Stomach smooth muscle (tissue), 2 donors: ENCODE measurements around the gene DLG1.

Experiments
- H3K27ac ChIP-seq: one replicate; pipeline ENCODE4 v1.7.0; 2013; ENCODE audit warnings: mild to moderate bottlenecking, low read length, inconsistent platforms
- H3K27me3 ChIP-seq, 2 donors: one replicate each; pipeline ENCODE4 v1.7.0; 2013; ENCODE audit warnings: low read length in 2 of 2; ENCODE audit not compliant: insufficient read depth in 2 of 2, control insufficient read depth in 1 of 2
- H3K36me3 ChIP-seq, 2 donors: one replicate each; pipeline ENCODE4 v1.7.0; 2013; ENCODE audit warnings: low read length in 2 of 2; ENCODE audit not compliant: control insufficient read depth in 2 of 2, insufficient read depth in 2 of 2
- H3K4me1 ChIP-seq: one replicate; pipeline ENCODE4 v1.7.0; 2013; ENCODE audit warnings: low read length; ENCODE audit not compliant: control insufficient read depth, insufficient read depth
- H3K4me3 ChIP-seq, 2 donors: one replicate each; pipeline ENCODE4 v1.7.0; 2013; ENCODE audit warnings: low read length in 2 of 2
- H3K9ac ChIP-seq, 2 donors: one replicate each; pipeline ENCODE4 v1.7.0; 2013; ENCODE audit warnings: low read length in 2 of 2, mild to moderate bottlenecking in 1 of 2
- H3K9me3 ChIP-seq, 2 donors: one replicate each; pipeline ENCODE4 v1.7.0; 2013; ENCODE audit warnings: low read length in 2 of 2; ENCODE audit not compliant: control insufficient read depth in 2 of 2
- donor health status: healthy.
- donor health status: Pancreatic carcinoma.

DLG1 gene

GRCh38 chr3:197262709-197263108, 35.7 kb downstream of the DLG1 start:
- H3K27ac ChIP-seq = no peak overlapping the region
- no peak overlapping the region for H3K4me3 ChIP-seq
- H3K9ac ChIP-seq = no peak overlapping the region
- H3K4me1 ChIP-seq = no peaks in the 10 kb centered on the region
- no peaks in the 10 kb centered on the region for H3K36me3 ChIP-seq
- no peaks in the 10 kb centered on the region for H3K9me3 ChIP-seq
- H3K27me3 ChIP-seq = no peaks in the 10 kb centered on the region

- Histone ChIP-seq H3K9ac (no peak overlapping the region), H3K27ac (no peak overlapping the region), H3K4me1 (no peaks in the 10 kb centered on the region), H3K27me3 (no peaks in the 10 kb centered on the region), H3K9me3 (no peaks in the 10 kb centered on the region), H3K4me3 (no peak overlapping the region), H3K36me3 (no peaks in the 10 kb centered on the region)
Measured at GRCh38 chr3:197261164-197261509, 37.3 kb downstream of the DLG1 start.

GRCh38 chr3:197260491-197261163, 37.8 kb downstream of the DLG1 start:
- no peaks in the 10 kb centered on the region for H3K36me3 ChIP-seq
- no peak overlapping the region for H3K4me3 ChIP-seq
- H3K27me3 ChIP-seq = no peaks in the 10 kb centered on the region
- H3K27ac ChIP-seq = no peak overlapping the region
- H3K4me1 ChIP-seq = no peaks in the 10 kb centered on the region
- H3K9me3 ChIP-seq = no peaks in the 10 kb centered on the region
- H3K9ac ChIP-seq = no peak overlapping the region

DNA sequence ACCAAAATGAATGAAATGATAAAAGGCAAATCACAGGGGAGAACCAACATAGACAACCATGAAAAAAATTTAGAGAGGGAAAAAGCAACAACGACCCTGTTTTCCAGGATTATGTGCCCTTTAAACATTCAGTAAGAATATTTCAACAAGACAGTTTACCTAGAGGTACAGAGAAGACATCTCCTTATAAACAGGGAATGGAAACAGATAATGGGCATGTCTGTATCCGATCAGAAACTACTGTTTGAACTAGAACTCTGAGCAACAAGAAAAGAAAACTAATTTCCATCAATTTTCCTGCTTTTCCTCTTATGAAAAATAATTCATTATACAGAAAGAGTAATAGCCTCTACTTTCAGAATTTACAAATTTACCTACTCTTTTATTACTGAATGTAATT, 39.3 kb downstream of the DLG1 start:
- no peak overlapping the region for H3K9ac ChIP-seq
- H3K27me3 ChIP-seq = no peaks in the 10 kb centered on the region
- no peak overlapping the region for H3K27ac ChIP-seq
- no peaks in the 10 kb centered on the region for H3K36me3 ChIP-seq
- H3K4me1 ChIP-seq = no peaks in the 10 kb centered on the region
- no peak overlapping the region for H3K4me3 ChIP-seq
- no peaks in the 10 kb centered on the region for H3K9me3 ChIP-seq

- Histone ChIP-seq H3K4me3 (no peak overlapping the region), H3K36me3 (no peaks in the 10 kb centered on the region), H3K9me3 (no peaks in the 10 kb centered on the region), H3K4me1 (no peaks in the 10 kb centered on the region), H3K27me3 (no peaks in the 10 kb centered on the region), H3K9ac (no peak overlapping the region), H3K27ac (no peak overlapping the region)
Measured at GRCh38 chr3:197258168-197258755, 40.1 kb downstream of the DLG1 start.

DNA sequence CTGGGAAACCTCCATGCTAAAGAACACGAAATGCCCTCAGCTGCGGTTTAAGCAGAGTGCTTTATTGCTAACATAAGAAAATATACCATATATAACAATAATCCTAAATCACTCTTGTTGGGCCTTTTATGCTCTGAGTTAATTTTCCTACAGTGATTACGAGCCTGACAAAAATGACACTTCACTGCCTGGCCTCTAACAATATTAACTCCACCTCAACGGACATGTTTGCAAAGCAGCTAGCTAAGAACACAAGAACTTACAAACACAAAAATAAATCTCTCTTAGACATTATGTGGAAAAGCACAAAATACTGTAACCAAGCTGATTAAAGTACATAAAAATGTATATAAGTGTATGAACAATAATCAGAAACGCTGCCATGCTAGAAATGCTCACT, 40.7 kb downstream of the DLG1 start:
- Histone ChIP-seq H3K9me3 (no peaks in the 10 kb centered on the region), H3K9ac (no peak overlapping the region), H3K27me3 (no peaks in the 10 kb centered on the region), H3K4me1 (no peaks in the 10 kb centered on the region), H3K36me3 (no peaks in the 10 kb centered on the region), H3K27ac (no peak overlapping the region), H3K4me3 (no peak overlapping the region)

GRCh38 chr3:197256836-197257444, 41.5 kb downstream of the DLG1 start:
- Histone ChIP-seq H3K9me3 (no peaks in the 10 kb centered on the region), H3K27ac (no peak overlapping the region), H3K4me1 (no peaks in the 10 kb centered on the region), H3K9ac (no peak overlapping the region), H3K36me3 (no peaks in the 10 kb centered on the region), H3K27me3 (no peaks in the 10 kb centered on the region), H3K4me3 (no peak overlapping the region)

DNA sequence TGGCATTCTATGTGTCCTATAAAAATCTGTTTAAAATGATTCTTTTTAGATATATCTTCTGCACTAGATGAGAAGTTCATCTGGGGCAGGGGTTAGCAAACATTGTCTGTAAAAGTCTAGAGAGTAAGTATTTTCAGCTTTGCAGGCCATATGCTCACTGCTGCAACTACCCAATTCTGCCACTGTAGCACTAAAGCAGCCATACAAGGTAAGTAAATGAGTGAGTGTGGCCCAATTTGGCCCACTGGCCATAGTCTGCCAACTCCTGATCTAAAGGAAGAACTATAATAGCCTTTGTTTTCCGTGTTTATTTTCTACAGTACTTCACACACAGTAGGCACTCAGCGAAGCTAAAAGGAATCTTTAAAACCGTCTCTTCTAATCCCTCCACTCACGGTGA, 42.3 kb downstream of the DLG1 start:
- Histone ChIP-seq H3K9ac (no peak overlapping the region), H3K4me1 (no peaks in the 10 kb centered on the region), H3K9me3 (no peaks in the 10 kb centered on the region), H3K4me3 (no peak overlapping the region), H3K27ac (no peak overlapping the region), H3K36me3 (no peaks in the 10 kb centered on the region), H3K27me3 (no peaks in the 10 kb centered on the region)

DNA sequence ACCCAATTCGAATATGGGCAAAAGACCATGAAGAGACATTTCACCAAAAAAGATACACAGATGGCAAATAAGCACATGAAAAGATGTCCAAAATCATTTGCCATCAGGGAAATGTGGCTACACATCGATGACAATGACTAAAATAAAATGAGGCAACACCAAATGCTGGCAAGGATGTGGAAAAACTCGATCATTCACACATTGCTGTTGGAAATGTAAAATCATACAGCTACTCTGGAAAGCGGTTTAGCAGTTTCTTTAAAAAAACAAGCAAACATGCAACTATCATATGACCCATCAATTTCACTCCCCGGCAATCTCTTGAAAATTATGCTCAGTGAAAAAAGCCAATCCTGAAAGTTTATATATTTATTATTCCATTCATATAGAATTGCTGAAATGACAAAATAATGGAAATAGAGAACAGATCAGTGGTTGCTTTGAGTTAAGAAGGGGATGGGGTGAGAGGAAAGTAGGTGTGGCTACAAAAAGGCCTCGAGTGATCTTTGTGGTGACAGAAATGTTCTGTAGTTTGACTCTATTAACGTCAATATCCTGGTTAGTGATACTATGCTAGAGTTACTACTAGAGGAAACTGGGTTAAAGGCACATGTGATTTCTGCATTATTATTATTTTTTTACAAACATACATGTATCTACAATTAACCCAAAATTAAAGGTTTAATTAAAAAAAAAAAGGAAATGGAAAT, 45.0 kb downstream of the DLG1 start:
- Histone ChIP-seq H3K4me3 (no peak overlapping the region), H3K27me3 (no peaks in the 10 kb centered on the region), H3K27ac (no peak overlapping the region), H3K9ac (no peak overlapping the region), H3K36me3 (no peaks in the 10 kb centered on the region), H3K4me1 (no peaks in the 10 kb centered on the region), H3K9me3 (no peaks in the 10 kb centered on the region)

- Histone ChIP-seq H3K4me1 (no peaks in the 10 kb centered on the region), H3K9me3 (no peaks in the 10 kb centered on the region), H3K36me3 (no peaks in the 10 kb centered on the region), H3K27me3 (no peaks in the 10 kb centered on the region), H3K27ac (no peak overlapping the region), H3K4me3 (no peak overlapping the region), H3K9ac (no peak overlapping the region)
Measured at GRCh38 chr3:197249542-197249941, 48.9 kb downstream of the DLG1 start.

DNA sequence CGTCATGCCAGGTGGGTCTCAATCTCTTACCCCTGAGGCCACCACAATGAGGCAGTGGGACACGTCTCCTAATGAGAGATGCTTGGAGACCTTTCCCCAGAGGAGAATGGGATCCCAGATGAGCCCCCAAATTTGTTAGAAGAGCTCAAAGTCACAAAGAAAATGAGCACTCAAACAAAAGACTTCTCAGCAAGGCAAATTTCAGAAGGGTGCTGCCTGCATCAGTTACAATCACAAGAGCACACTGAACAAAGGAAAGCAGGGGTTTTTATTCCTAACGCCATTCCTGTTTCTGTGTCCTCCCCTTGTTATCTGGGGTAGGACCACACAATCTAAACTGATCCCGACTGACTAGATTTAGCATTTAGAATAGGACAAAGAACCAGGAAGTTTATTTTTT, 50.1 kb downstream of the DLG1 start:
- H3K36me3 ChIP-seq = peaks cover 0 to 3% of the 10 kb centered on the region in 2 donors
- no peaks in the 10 kb centered on the region for H3K9me3 ChIP-seq
- H3K27ac ChIP-seq = no peak overlapping the region

More for the DNA sequence above, 50.1 kb downstream of the DLG1 start:
- Histone ChIP-seq H3K4me1 (no peaks in the 10 kb centered on the region), H3K27me3 (no peaks in the 10 kb centered on the region), H3K9ac (no peak overlapping the region), H3K4me3 (no peak overlapping the region)
